A549 (cell line): ENCODE results near the gene CLDN6. TPM values are rescaled to one million over a fixed set of nuclear protein-coding genes. Genes with fewer than 3 reads are reported as not detected.

Experiments
- ATAC-seq, 2 experiments: fragments of 200-7000 bp in 1 of 2; fragments of >200 bp in 1 of 2; cut with Nextera tagmentation in 1 of 2; cut with Tn5 transposase in 1 of 2; 3 replicates each; pipeline versions ENCODE4 v1.8.0 to v1.9.1; 2018 to 2020; ENCODE audit warnings: mild to moderate bottlenecking in 1 of 2, moderate library complexity in 1 of 2
- CTCF ChIA-PET: fragments of 300-600 bp; sonication (Branson Sonifier 250); formaldehyde crosslinking; extraction: SDS; loops from one replicate; lab custom pipeline; 2021; ENCODE audit warnings: antibody characterized with exemption, inconsistent platforms; lab: Yijun Ruan, JAX
- POLR2A ChIA-PET: fragments of 350-600 bp; formaldehyde crosslinking; extraction: SDS; loops from one replicate; lab custom pipeline; 2021; ENCODE audit warnings: antibody characterized with exemption, inconsistent platforms; lab: Yijun Ruan, JAX
- DNase-seq, 2 experiments: peaks; one replicate each; pipeline versions ENCODE4 v3.0.0 to v3.0.0-alpha.2; 2011 to 2016; ENCODE audit warnings: low read depth in 1 of 2, low spot score in 1 of 2
- FAIRE-seq: peaks from 2 replicates; lab custom pipeline; 2011; peaks lifted over from hg19 to GRCh38; lab: Jason Lieb, UNC
- H3K27ac ChIP-seq, 2 experiments: fragments of >200 bp; sonication (Bioruptor Twin); formaldehyde crosslinking; 3 replicates each; pipeline ENCODE4 v1.5.1; 2016 to 2017
- H3K4me1 ChIP-seq: fragments of >200 bp; sonication (Bioruptor Twin); formaldehyde crosslinking; 3 replicates; pipeline ENCODE4 v1.6.1; 2016
- H3K4me2 ChIP-seq: fragments of >200 bp; sonication (Bioruptor Twin); formaldehyde crosslinking; 3 replicates; pipeline ENCODE4 v1.6.1; 2016
- H3K4me3 ChIP-seq: fragments of >200 bp; sonication (Bioruptor Twin); formaldehyde crosslinking; 3 replicates; pipeline ENCODE4 v1.5.1; 2016
- H3K9me3 ChIP-seq: fragments of >200 bp; sonication (Bioruptor Twin); formaldehyde crosslinking; 3 replicates; pipeline ENCODE4 v1.6.1; 2016
- CEBPB ChIP-seq, 2 experiments: fragments of >200 bp in 1 of 2; sonication (Bioruptor Twin) in 1 of 2; formaldehyde crosslinking in 1 of 2; IDR thresholded peaks; 2 replicates each; pipeline ENCODE4 v1.6.1; 2012 to 2016
- CHD4 ChIP-seq: fragments of 200-600 bp; sonication (generic); IDR thresholded peaks from 2 replicates; pipeline ENCODE4 v1.6.1; 2016; ENCODE audit warnings: antibody characterized with exemption, mild to moderate bottlenecking, borderline replicate concordance
- CTCF ChIP-seq: fragments of >200 bp; sonication (Bioruptor Twin); formaldehyde crosslinking; IDR thresholded peaks from 3 replicates; pipeline ENCODE4 v1.5.1; 2016
- EHF ChIP-seq: fragments of 250-450 bp; sonication (Bioruptor Pico); IDR thresholded peaks from 2 replicates; pipeline ENCODE4 v1.5.0; 2020; ENCODE audit warnings: mild to moderate bottlenecking
- EHMT2 ChIP-seq: fragments of 200-600 bp; sonication (generic); IDR thresholded peaks from 2 replicates; pipeline ENCODE4 v1.6.1; 2016; ENCODE audit warnings: antibody characterized with exemption, low read depth, mild to moderate bottlenecking, moderate library complexity
- FOSB ChIP-seq: fragments of 250-450 bp; sonication (Bioruptor Pico); IDR thresholded peaks from 2 replicates; pipeline ENCODE4 v1.5.0; 2020; ENCODE audit warnings: mild to moderate bottlenecking, moderate library complexity
- FOSL2 ChIP-seq, 2 experiments: fragments of 450-650 bp in 1 of 2; fragments of >200 bp in 1 of 2; sonication (Bioruptor Twin) in 1 of 2; formaldehyde crosslinking; IDR thresholded peaks; 2 replicates each; pipeline versions ENCODE4 v1.5.0 to v1.6.1; 2016 to 2020; ENCODE audit warnings: mild to moderate bottlenecking in 1 of 2, moderate library complexity in 1 of 2
- GATA3 ChIP-seq: IDR thresholded peaks from 2 replicates; pipeline ENCODE4 v1.6.1; 2012; ENCODE audit warnings: borderline replicate concordance
- HMGXB4 ChIP-seq: fragments of 250-450 bp; sonication (Bioruptor Pico); IDR thresholded peaks from 2 replicates; pipeline ENCODE4 v1.5.0; 2021; ENCODE audit warnings: mild to moderate bottlenecking, moderate library complexity, borderline replicate concordance
- HOXB13 ChIP-seq: fragments of 250-450 bp; sonication (Bioruptor Pico); IDR thresholded peaks from 2 replicates; pipeline ENCODE4 v1.5.0; 2020; ENCODE audit warnings: low read depth, mild to moderate bottlenecking, moderate library complexity
- JUNB ChIP-seq: fragments of >200 bp; sonication (Bioruptor Twin); formaldehyde crosslinking; IDR thresholded peaks from 2 replicates; pipeline ENCODE4 v1.6.1; 2016
- MAFK ChIP-seq: fragments of 450-650 bp; IDR thresholded peaks from 2 replicates; pipeline ENCODE4 v1.6.1; 2014; ENCODE audit not compliant: partially characterized antibody
- MAX ChIP-seq: IDR thresholded peaks from 2 replicates; pipeline ENCODE4 v1.6.1; 2012
- MAZ ChIP-seq: fragments of 150-350 bp; IDR thresholded peaks from 2 replicates; pipeline ENCODE4 v1.6.1; 2014; ENCODE audit warnings: antibody characterized with exemption, low read depth, low read length, borderline replicate concordance
- MYC ChIP-seq: IDR thresholded peaks from 2 replicates; pipeline ENCODE4 v1.6.1; 2012; ENCODE audit warnings: mild to moderate bottlenecking, inconsistent platforms, low read length, improper control_type of control experiment, borderline replicate concordance
- NR3C1 ChIP-seq: fragments of >200 bp; sonication (Bioruptor Twin); formaldehyde crosslinking; IDR thresholded peaks from 3 replicates; pipeline ENCODE4 v1.6.1; 2017
- POLR2A ChIP-seq: IDR thresholded peaks from 2 replicates; pipeline ENCODE4 v1.6.1; 2012; ENCODE audit warnings: mild to moderate bottlenecking, low read length
- RARB ChIP-seq: fragments of 250-450 bp; sonication (Bioruptor Pico); IDR thresholded peaks from 2 replicates; pipeline ENCODE4 v1.8.0; 2021; ENCODE audit warnings: mild to moderate bottlenecking, moderate library complexity
- RCOR1 ChIP-seq: fragments of 150-350 bp; IDR thresholded peaks from 2 replicates; pipeline ENCODE4 v1.6.1; 2014; ENCODE audit warnings: antibody characterized with exemption, low read length, low read depth
- REST ChIP-seq: fragments of 200-600 bp; sonication (generic); IDR thresholded peaks from 2 replicates; pipeline ENCODE4 v1.6.1; 2016; ENCODE audit warnings: antibody characterized with exemption, mild to moderate bottlenecking, moderate library complexity
- TFCP2L1 ChIP-seq: fragments of 250-450 bp; sonication (Bioruptor Pico); IDR thresholded peaks from 2 replicates; pipeline ENCODE4 v1.5.0; 2021; ENCODE audit warnings: mild to moderate bottlenecking
- USF2 ChIP-seq: fragments of 450-650 bp; IDR thresholded peaks from 2 replicates; pipeline ENCODE4 v1.6.1; 2014; ENCODE audit warnings: antibody characterized with exemption
- ZNF302 ChIP-seq: fragments of 250-450 bp; sonication (Bioruptor Pico); IDR thresholded peaks from 2 replicates; pipeline ENCODE4 v1.9.0; 2021; ENCODE audit warnings: inconsistent platforms, mild to moderate bottlenecking, moderate library complexity
- WGBS: methylation state at CpG from one replicate; pipeline ENCODE4 v1.1.6; 2017; ENCODE audit errors: missing lambda C conversion rate; 5-methylcytosine and 5-hydroxymethylcytosine counted together
- polyA plus RNA-seq, 4 experiments: library from polyadenylated mRNA; depleted of rRNA in 3 of 4; stranded (reverse); fragments of >200 nt; fragmentation: RNase III in 1 of 4; extraction: RNeasy Plus Mini Kit Qiagen cat#74134 plus additional on column Dnase treatment in 1 of 4; gene quantifications; 2 replicates in 3 of 4; 3 replicates in 1 of 4; pipeline ENCODE4 v1.2.3, GENCODE V29; 2011 to 2017

CLDN6 gene
- polyA plus RNA-seq, 2 of the 4 experiments (the other 2 are of a cell fraction) = 0.25 TPM; not detected in 1

GRCh38 chr16:3036726-3037315 is 18.8 kb upstream of the CLDN6 start, which contains the start of gene BICDL2:
TSS of gene BICDL2 (minus strand) at chr16:3036944. CDS start at chr16:3035496, 1,448 bp downstream.
- Histone ChIP-seq H3K9me3 (no peaks in the 10 kb centered on the region), H3K4me3 (peak within 1 kb of the TSS; percentile 30; the same call in 1 of the 3 replicates), H3K4me1 (0 out of 3 replicates have a peak, but pooled peaks cover 4% of the 10 kb centered on the region), H3K4me2 (peak within 1 kb of the TSS; percentile 68), H3K27ac (peak within 1 kb of the TSS in 1 of 2 experiments; percentile 43; a peak in 2 of 6 replicates)
- TF ChIP-seq CTCF (no peak), JUNB (no peak), GATA3 (no peak), TFCP2L1 (CRISPR knock-in tag) (no peak), FOSL2 (IDR thresholded peaks at IDR 0.05) (no peak), FOSL2 (CRISPR knock-in tag; IDR thresholded peaks at IDR 0.05) (no peak), RCOR1 (no peak), USF2 (no peak), ZNF302 (CRISPR knock-in tag) (no peak), MAFK (no peak), EHF (CRISPR knock-in tag) (no peak), RARB (CRISPR knock-in tag) (no peak), HMGXB4 (CRISPR knock-in tag) (no peak), HOXB13 (CRISPR knock-in tag) (no peak), MAZ (no peak)
- DNase-seq (no peak), ATAC-seq (no peak), FAIRE-seq (no peak)
- WGBS = 64% methylated on average over 11 of the region's 44 CpGs
- ChIA-PET CTCF (interaction anchor here (0.9 to 11.8 kb wide), 3 partner anchors 7 to 22 kb away, joined by 4 to 178 read pairs (median 6); no protein-coding TSS in a partner anchor), POLR2A (no interaction called here)

- 32% methylated on average over 8 of the region's 40 CpGs for WGBS
- DNase-seq = no peak
- CTCF ChIA-PET = interaction anchor here (0.5 to 11.8 kb wide), 7 partner anchors 7 to 94 kb away, joined by 3 to 178 read pairs (median 16); partner anchors contain the start of gene ZSCAN10
- peak in 1 of 2 experiments; percentile 3; a peak in 1 of 6 replicates for ATAC-seq
- H3K4me3 ChIP-seq = peak overlapping the region; percentile 30; the same call in 1 of the 3 replicates
- 0 out of 3 replicates have a peak, but pooled peaks cover 4% of the 10 kb centered on the region for H3K4me1 ChIP-seq
- POLR2A ChIA-PET = no interaction called here
- peak overlapping the region in 1 of 2 experiments; percentile 43; a peak in 2 of 6 replicates for H3K27ac ChIP-seq
- H3K4me2 ChIP-seq = peak overlapping the region; percentile 68
- no peak for FAIRE-seq
- no peaks in the 10 kb centered on the region for H3K9me3 ChIP-seq
- no peak for TF ChIP-seq POLR2A
- TF ChIP-seq EHF (CRISPR knock-in tag) = no peak
- TF ChIP-seq EHMT2 = no peak
- TF ChIP-seq MYC = no peak
- no peak for TF ChIP-seq ZNF302 (CRISPR knock-in tag)
- no peak for TF ChIP-seq CEBPB (IDR thresholded peaks at IDR 0.05)
- no peak for TF ChIP-seq RCOR1
- no peak for TF ChIP-seq CTCF
- TF ChIP-seq NR3C1 = no peak
- no peak for TF ChIP-seq MAZ
- TF ChIP-seq CHD4 = no peak
- no peak for TF ChIP-seq MAX
- no peak for TF ChIP-seq FOSB (CRISPR knock-in tag)
- TF ChIP-seq REST = no peak
Measured at GRCh38 chr16:3035972-3036725, 18.2 kb upstream of the CLDN6 start.
